Nephron progenitor cell (in vitro differentiated cells): ENCODE measurements around the gene VPS8.
A peak's percentile ranks its signal among the peaks of the same experiment; 100 is the strongest.

Source experiments
- DNase-seq: peaks from one replicate; pipeline ENCODE4 v3.0.0; 2021
- H3K27ac Mint-ChIP-seq: 2 replicates; pipeline ENCODE4 v1.8.0; 2021; ENCODE audit warnings: mild to moderate bottlenecking, moderate library complexity, mixed read lengths
- H3K27me3 Mint-ChIP-seq: 2 replicates; pipeline ENCODE4 v1.8.0; 2021; ENCODE audit warnings: mild to moderate bottlenecking, low read depth, mixed read lengths; ENCODE audit not compliant: poor library complexity
- H3K36me3 Mint-ChIP-seq: 2 replicates; pipeline ENCODE4 v1.8.0; 2021; ENCODE audit warnings: low read depth, mixed read lengths
- H3K4me1 Mint-ChIP-seq: 2 replicates; pipeline ENCODE4 v1.8.0; 2021; ENCODE audit warnings: mixed read lengths
- H3K4me3 Mint-ChIP-seq: 2 replicates; pipeline ENCODE4 v1.8.0; 2021; ENCODE audit warnings: mild to moderate bottlenecking, moderate library complexity, mixed read lengths
- H3K9me3 Mint-ChIP-seq: 2 replicates; pipeline ENCODE4 v1.8.0; 2021; ENCODE audit warnings: mild to moderate bottlenecking, moderate library complexity, mixed read lengths
- TF ChIP-seq, protein P1 (sequence below): fragments of 200-600 bp; sonication (generic); IDR thresholded peaks from 2 replicates; pipeline ENCODE4 v1.5.0; 2021; ENCODE audit warnings: antibody characterized with exemption

The VPS8 gene

DNA sequence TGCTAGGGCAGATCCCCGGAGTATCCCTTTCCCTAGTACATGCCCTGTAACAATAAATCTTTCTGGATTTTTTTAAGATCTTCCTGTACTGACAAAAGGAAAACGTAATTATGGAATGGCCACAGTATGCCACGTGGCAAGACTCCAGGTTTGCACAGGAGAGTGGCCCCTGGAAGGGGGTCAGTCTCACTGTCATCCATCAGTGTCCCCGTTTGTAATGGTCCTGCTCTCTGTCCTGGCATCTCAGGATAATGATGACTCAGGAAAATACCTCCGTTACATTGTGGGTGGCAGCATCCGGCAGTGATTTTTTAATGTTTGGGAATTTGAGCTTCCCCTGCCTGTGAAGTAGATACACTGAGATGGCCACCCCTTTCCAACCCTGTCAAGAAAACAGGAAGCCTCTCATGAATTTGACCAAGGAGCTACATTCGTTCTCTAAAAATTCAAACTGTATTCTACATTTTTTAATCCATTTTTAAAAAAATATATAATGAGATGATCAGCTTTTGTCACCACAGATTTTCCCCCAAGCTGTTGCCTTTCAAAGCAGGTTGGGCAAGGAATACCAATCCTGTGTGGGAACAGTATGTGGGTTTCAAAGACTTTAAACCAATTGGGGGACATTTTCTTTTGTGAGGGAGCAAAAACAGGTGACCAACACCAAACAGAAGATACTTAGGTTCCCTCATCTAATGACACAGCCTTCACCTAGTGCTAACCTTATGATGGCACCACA, 230.5 kb downstream of the VPS8 start:
- H3K4me1 Mint-ChIP-seq = peaks cover 25% of the 10 kb centered on the region
- no peak overlapping the region for H3K27ac Mint-ChIP-seq
- H3K4me3 Mint-ChIP-seq = no peak overlapping the region
- DNase-seq = no peak
- H3K27me3 Mint-ChIP-seq = no peaks in the 10 kb centered on the region
- TF ChIP-seq, protein P1, sequence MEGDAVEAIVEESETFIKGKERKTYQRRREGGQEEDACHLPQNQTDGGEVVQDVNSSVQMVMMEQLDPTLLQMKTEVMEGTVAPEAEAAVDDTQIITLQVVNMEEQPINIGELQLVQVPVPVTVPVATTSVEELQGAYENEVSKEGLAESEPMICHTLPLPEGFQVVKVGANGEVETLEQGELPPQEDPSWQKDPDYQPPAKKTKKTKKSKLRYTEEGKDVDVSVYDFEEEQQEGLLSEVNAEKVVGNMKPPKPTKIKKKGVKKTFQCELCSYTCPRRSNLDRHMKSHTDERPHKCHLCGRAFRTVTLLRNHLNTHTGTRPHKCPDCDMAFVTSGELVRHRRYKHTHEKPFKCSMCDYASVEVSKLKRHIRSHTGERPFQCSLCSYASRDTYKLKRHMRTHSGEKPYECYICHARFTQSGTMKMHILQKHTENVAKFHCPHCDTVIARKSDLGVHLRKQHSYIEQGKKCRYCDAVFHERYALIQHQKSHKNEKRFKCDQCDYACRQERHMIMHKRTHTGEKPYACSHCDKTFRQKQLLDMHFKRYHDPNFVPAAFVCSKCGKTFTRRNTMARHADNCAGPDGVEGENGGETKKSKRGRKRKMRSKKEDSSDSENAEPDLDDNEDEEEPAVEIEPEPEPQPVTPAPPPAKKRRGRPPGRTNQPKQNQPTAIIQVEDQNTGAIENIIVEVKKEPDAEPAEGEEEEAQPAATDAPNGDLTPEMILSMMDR = no peak
- peaks cover 63% of the 10 kb centered on the region for H3K36me3 Mint-ChIP-seq
- peaks cover 16% of the 10 kb centered on the region for H3K9me3 Mint-ChIP-seq

DNA sequence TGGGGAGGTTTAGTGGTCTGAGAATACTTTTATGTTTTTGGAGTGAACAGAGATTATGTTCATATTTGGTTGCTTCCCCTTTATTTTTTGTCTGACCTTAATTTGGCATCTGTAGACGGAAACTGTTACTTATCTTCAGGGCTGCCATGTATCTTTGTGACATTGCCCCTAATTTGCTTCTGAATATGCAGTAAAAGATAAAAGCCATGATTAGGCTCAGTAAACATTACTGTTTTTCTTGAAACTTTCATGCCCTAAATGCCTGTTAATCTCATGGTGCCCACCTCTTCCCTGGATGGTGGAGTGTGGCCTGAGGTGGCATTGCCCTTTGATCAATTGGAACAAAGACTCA, 234.2 kb downstream of the VPS8 start:
- H3K27ac Mint-ChIP-seq = peak overlapping the region; percentile 34
- no peaks in the 10 kb centered on the region for H3K27me3 Mint-ChIP-seq
- peaks cover 66% of the 10 kb centered on the region for H3K36me3 Mint-ChIP-seq
- no peak overlapping the region for H3K4me3 Mint-ChIP-seq
- no peak for DNase-seq
- TF ChIP-seq, protein P1 = no peak
- peaks cover 25% of the 10 kb centered on the region for H3K4me1 Mint-ChIP-seq
- no peaks in the 10 kb centered on the region for H3K9me3 Mint-ChIP-seq

DNA sequence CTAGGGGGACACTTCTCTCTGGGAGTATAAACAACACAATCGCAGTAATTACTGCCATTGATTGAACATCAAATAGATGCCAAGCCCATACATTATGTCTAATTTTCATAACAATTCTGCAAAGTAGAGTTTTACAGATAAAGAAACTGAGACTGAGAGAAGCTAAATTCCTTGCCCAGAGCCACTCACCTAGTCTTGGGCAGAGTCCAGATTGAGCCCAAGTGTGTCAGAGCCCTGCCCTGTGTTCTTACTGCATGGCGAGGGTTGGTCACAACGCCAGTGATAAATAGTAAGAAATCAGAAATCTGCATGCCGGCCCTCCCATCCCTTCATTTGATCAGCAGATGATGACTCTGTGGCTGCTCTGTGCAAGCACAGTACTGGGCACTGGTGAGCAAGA, 234.6 kb downstream of the VPS8 start:
- H3K4me3 Mint-ChIP-seq = no peak overlapping the region
- peaks cover 66% of the 10 kb centered on the region for H3K36me3 Mint-ChIP-seq
- TF ChIP-seq, protein P1 = no peak
- H3K4me1 Mint-ChIP-seq = peaks cover 21% of the 10 kb centered on the region
- H3K9me3 Mint-ChIP-seq = no peaks in the 10 kb centered on the region
- no peak for DNase-seq
- H3K27me3 Mint-ChIP-seq = no peaks in the 10 kb centered on the region
- peak overlapping the region; percentile 34 for H3K27ac Mint-ChIP-seq

DNA sequence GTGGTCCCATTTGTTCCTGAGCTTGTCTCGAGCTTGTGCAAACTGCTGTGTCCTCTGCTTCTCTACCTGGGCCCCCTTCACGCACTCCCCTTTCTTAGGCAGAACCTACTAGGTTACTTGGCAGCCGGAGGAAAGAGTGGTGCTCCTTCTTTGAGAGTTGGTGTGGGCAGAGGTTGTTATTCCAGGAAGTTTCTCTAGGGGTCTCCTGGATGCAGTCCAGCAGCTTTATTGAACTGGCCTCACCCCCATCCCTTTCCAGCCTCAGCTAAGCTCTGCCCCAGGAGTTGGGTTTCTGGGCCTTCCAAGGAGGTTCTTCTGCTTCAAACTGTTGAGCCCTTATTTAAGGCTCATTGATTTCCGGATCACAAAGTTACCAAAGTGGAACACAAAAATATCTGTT, 237.7 kb downstream of the VPS8 start:
- Mint-ChIP-seq H3K4me1 (peaks cover 11% of the 10 kb centered on the region), H3K36me3 (peaks cover 73% of the 10 kb centered on the region), H3K4me3 (no peak overlapping the region), H3K27me3 (no peaks in the 10 kb centered on the region), H3K27ac (no peak overlapping the region), H3K9me3 (peaks cover 4% of the 10 kb centered on the region)
- TF ChIP-seq, protein P1 = peak; percentile 14
- DNase-seq = no peak

DNA sequence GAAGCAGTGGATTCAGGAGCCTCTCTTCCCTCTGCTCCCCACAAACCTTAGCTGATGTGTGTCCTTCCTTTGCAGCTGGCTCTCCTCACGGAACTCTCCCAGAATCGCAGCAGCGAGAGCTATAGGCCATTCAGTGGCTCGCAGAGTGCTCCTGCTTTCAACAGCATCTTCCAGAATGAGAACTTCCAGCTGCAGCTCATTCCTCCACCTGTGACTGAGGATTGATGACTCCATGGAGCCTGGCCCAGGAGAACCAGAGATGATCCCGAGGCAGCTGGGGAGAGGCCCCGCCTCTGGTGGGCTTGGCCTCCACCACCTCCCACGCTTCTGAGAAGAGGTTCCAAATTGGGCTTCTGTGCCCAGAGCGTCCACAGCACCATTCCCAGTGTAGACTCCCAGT, 239.8 kb downstream of the VPS8 start:
- Mint-ChIP-seq H3K27me3 (no peaks in the 10 kb centered on the region), H3K4me1 (no peaks in the 10 kb centered on the region)
- TF ChIP-seq, protein P1 = no peak

DNA sequence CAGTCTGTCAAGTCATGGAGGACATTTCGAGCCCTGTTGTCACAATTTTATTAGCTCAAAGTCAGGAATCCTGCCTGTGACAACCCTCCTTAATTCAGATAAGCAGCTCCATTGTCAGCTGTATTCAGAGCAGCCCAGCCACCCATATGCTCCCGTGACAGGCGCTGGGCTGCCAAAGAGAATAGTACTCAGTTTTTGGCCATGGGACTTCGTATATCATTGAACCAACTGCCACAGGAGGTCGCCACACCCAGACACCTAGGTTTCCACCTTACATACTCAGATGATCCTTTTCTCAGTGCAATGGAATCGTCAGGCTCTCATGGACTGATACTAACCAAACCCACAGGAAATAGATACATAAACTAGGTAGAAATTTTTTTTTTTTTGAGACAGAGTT, 240.7 kb downstream of the VPS8 start:
- H3K36me3 Mint-ChIP-seq = peaks cover 97% of the 10 kb centered on the region
- peaks cover 30% of the 10 kb centered on the region for H3K9me3 Mint-ChIP-seq
- no peak overlapping the region for H3K27ac Mint-ChIP-seq
- no peak for DNase-seq
- TF ChIP-seq, protein P1 = no peak
- no peak overlapping the region for H3K4me3 Mint-ChIP-seq
- no peaks in the 10 kb centered on the region for H3K27me3 Mint-ChIP-seq
- H3K4me1 Mint-ChIP-seq = no peaks in the 10 kb centered on the region

More for the DNA sequence above, 239.8 kb downstream of the VPS8 start:
- H3K36me3 Mint-ChIP-seq = peaks cover 89% of the 10 kb centered on the region
- no peak overlapping the region for H3K27ac Mint-ChIP-seq
- H3K4me3 Mint-ChIP-seq = no peak overlapping the region
- no peak for DNase-seq
- peaks cover 22% of the 10 kb centered on the region for H3K9me3 Mint-ChIP-seq
